ENCODE results near the gene LMBR1. TPM values are rescaled to one million over a fixed set of nuclear protein-coding genes. Genes with fewer than 3 reads are reported as not detected.

Gene LMBR1
- total and polyA plus RNA-seq, 2 of the 13 experiments (the other 11 are each of a cell fraction or from before 2014, with no cell fraction given), result 20.9 to 39.6 TPM

GRCh38 chr7:156941393-156942182, 48.6 kb upstream of the LMBR1 start:
- ATAC-seq, result no peak
- in situ Hi-C loops (cut with HindIII; ENCODE audit: extremely low pct_ligation_motif_present, low pct_unique_long_range_greater_than_20kb) (no loop called here), intact Hi-C loops (cut with micrococcal nuclease; ENCODE audit: unreplicated experiment) (no loop called here)
- Histone ChIP-seq H2AFZ (ENCODE audit: low read length) (no peak overlapping the region), H3K4me2 (ENCODE audit: low read depth, low read length) (no peak overlapping the region), H3K9me3 (ENCODE audit: low read length) (no peaks in the 10 kb centered on the region), H3K9ac (ENCODE audit: insufficient read depth, low read depth, low read length) (no peak overlapping the region), H4K20me1 (ENCODE audit: insufficient read depth, low read length) (no peaks in the 10 kb centered on the region), H3K36me3 (replicated peaks in 1 of 2; ENCODE audit: control insufficient read depth in 1 of 2, insufficient read depth in 2 of 2, low read length in 2 of 2) (no peaks in the 10 kb centered on the region), H3K27me3 (ENCODE audit: control insufficient read depth in 1 of 2, insufficient read depth in 2 of 2, low read length in 2 of 2) (peaks cover 8 to 29% of the 10 kb centered on the region in 2 experiments; a peak in 4 of 5 replicates), H3K4me3 (replicated peaks in 1 of 3; ENCODE audit: insufficient read depth in 1 of 3, low read depth in 2 of 3, low read length in 3 of 3) (no peak overlapping the region), H3K79me2 (ENCODE audit: insufficient read depth, low read length) (no peaks in the 10 kb centered on the region), H3K27ac (ENCODE audit: extremely low read length, insufficient read depth, low read length) (no peak overlapping the region), H3K4me1 (ENCODE audit: insufficient read depth, low read length) (peaks cover 20% of the 10 kb centered on the region)
- ChIA-PET POLR2A (no interaction called here), CTCF (ENCODE audit: low intra/inter-chr PET ratio, low total read pairs) (no interaction called here)
- FAIRE-seq, result no peak
- no peak for DNase-seq (ENCODE audit: low spot score)
- no TSS peak for BruUV-seq (replicated peaks)
- WGBS (ENCODE audit: low lambda C conversion rate), result 95% methylated on average over 92 of the region's 92 CpGs
- TF ChIP-seq NCOA2 (CRISPR knock-in tag; IDR thresholded peaks at IDR 0.05), result no peak
- no peak for TF ChIP-seq ZBTB33 (CRISPR knock-in tag; IDR thresholded peaks at IDR 0.05)
- TF ChIP-seq CREB3 (CRISPR knock-in tag; IDR thresholded peaks at IDR 0.05), result no peak
- no peak for TF ChIP-seq ZBTB8A (CRISPR knock-in tag; IDR thresholded peaks at IDR 0.05; ENCODE audit: borderline replicate concordance, low read depth)
- no peak for TF ChIP-seq KDM4B (CRISPR knock-in tag; IDR thresholded peaks at IDR 0.05)
- no peak for TF ChIP-seq SUZ12 (IDR thresholded peaks at IDR 0.05; ENCODE audit: low read depth, low read length)
- TF ChIP-seq NFYC (CRISPR knock-in tag; IDR thresholded peaks at IDR 0.05), result no peak
- no peak for TF ChIP-seq ZBTB37 (CRISPR knock-in tag; IDR thresholded peaks at IDR 0.05)
- no peak for TF ChIP-seq ATF7 (IDR thresholded peaks at IDR 0.05)
- TF ChIP-seq ATF7 (CRISPR knock-in tag; IDR thresholded peaks at IDR 0.05), result no peak
- TF ChIP-seq ZNF414 (CRISPR knock-in tag; IDR thresholded peaks at IDR 0.05), result no peak
- TF ChIP-seq ZNF674 (CRISPR knock-in tag; IDR thresholded peaks at IDR 0.05; ENCODE audit: low read depth), result no peak
- no peak for TF ChIP-seq BCLAF1 (IDR thresholded peaks at IDR 0.05)

All from HepG2 (cell line).